OCI-LY7 (cell line): ENCODE data around the gene AKT1. TPM values are rescaled to one million over a fixed set of nuclear protein-coding genes. Genes with fewer than 3 reads are reported as not detected.

ENCODE experiments used
- BruUV-seq: library from RNA; stranded (reverse); fragments of 400-500 nt; replicated peaks from 2 replicates; lab custom pipeline; 2021; lab: Mats Ljungman, UMichigan
- CTCF ChIA-PET: fragments of 300-600 bp; sonication (Branson Sonifier 250); formaldehyde crosslinking; loops from one replicate; lab custom pipeline; 2022; ENCODE audit warnings: antibody characterized with exemption; ENCODE audit not compliant: unreplicated experiment; lab: Charles Lee
- POLR2A ChIA-PET: fragments of 300-600 bp; sonication (Branson Sonifier 250); formaldehyde crosslinking; loops from one replicate; lab custom pipeline; 2022; ENCODE audit warnings: antibody characterized with exemption; lab: Charles Lee
- DNase-seq: peaks from one replicate; pipeline ENCODE4 v3.0.0-alpha.2; 2015; ENCODE audit warnings: low spot score
- H2AFZ ChIP-seq: fragments of 200-600 bp; sonication (generic), shearing (Covaris generic); 2 replicates; pipeline ENCODE4 v1.6.1; 2014; ENCODE audit warnings: mild to moderate bottlenecking, antibody characterized with exemption, low read length, moderate library complexity
- H3K27ac ChIP-seq: fragments of 200-600 bp; sonication (generic); 2 replicates; pipeline ENCODE4 v1.5.1; 2014; ENCODE audit warnings: mixed run types, low read depth, mild to moderate bottlenecking, moderate library complexity, low read length, inconsistent platforms; ENCODE audit not compliant: poor library complexity, severe bottlenecking
- H3K36me3 ChIP-seq: fragments of 200-600 bp; sonication (generic); 2 replicates; pipeline ENCODE4 v1.6.1; 2014; ENCODE audit warnings: mild to moderate bottlenecking, antibody characterized with exemption, low read length, moderate library complexity, mixed read lengths; ENCODE audit not compliant: insufficient read depth
- H3K4me1 ChIP-seq: fragments of 200-600 bp; sonication (generic); 2 replicates; pipeline ENCODE4 v1.5.1; 2014; ENCODE audit warnings: mild to moderate bottlenecking, low read length; ENCODE audit not compliant: insufficient read depth, poor library complexity, severe bottlenecking
- H3K4me2 ChIP-seq: fragments of 200-600 bp; sonication (generic); 2 replicates; pipeline ENCODE4 v1.6.1; 2014; ENCODE audit warnings: mild to moderate bottlenecking, low read length
- H3K4me3 ChIP-seq: fragments of 200-600 bp; sonication (generic); 2 replicates; pipeline ENCODE4 v1.5.1; 2014; ENCODE audit warnings: mild to moderate bottlenecking, low read depth, low read length; ENCODE audit not compliant: poor library complexity, severe bottlenecking
- H3K79me2 ChIP-seq: fragments of 200-600 bp; sonication (generic); 2 replicates; pipeline ENCODE4 v1.6.1; 2016; ENCODE audit warnings: low read depth, mild to moderate bottlenecking, low read length, moderate library complexity, mixed read lengths; ENCODE audit not compliant: insufficient read depth
- H3K9me2 ChIP-seq: fragments of 200-600 bp; sonication (generic); 2 replicates; pipeline ENCODE4 v1.6.1; 2016; ENCODE audit warnings: mild to moderate bottlenecking, low read length, mixed read lengths; ENCODE audit not compliant: insufficient read depth
- H3K9me3 ChIP-seq: fragments of 200-600 bp; sonication (generic); 2 replicates; pipeline ENCODE4 v1.6.1; 2014; ENCODE audit warnings: mild to moderate bottlenecking, mixed run types, low read length, mixed read lengths
- H4K20me1 ChIP-seq: fragments of 200-600 bp; sonication (generic); 2 replicates; pipeline ENCODE4 v1.6.1; 2014; ENCODE audit warnings: mild to moderate bottlenecking, antibody characterized with exemption, low read length, moderate library complexity, mixed read lengths; ENCODE audit not compliant: insufficient read depth
- CTCF ChIP-seq: fragments of 200-600 bp; sonication (generic); conservative IDR thresholded peaks from 2 replicates; pipeline ENCODE4 v1.5.1; 2014; ENCODE audit warnings: mild to moderate bottlenecking, antibody characterized with exemption, low read length, moderate library complexity, mixed read lengths
- EZH2phosphoT487 ChIP-seq: fragments of 200-600 bp; sonication (generic); IDR thresholded peaks from 2 replicates; pipeline ENCODE4 v1.6.1; 2018; ENCODE audit warnings: low read depth, borderline replicate concordance, mild to moderate bottlenecking, mixed run types, antibody characterized with exemption, low read length, moderate library complexity, mixed read lengths
- intact Hi-C: fragments of 100-400 bp; cut with micrococcal nuclease; formaldehyde crosslinking; loops from one replicate; pipeline ENCODE4 v1.10.0; 2022; ENCODE audit not compliant: unreplicated experiment
- total RNA-seq, 2 experiments: library from RNA; depleted of rRNA in 1 of 2; stranded (reverse); fragments of >200 nt in 1 of 2; shearing (Covaris generic) in 1 of 2; gene quantifications; 2 replicates each; pipeline ENCODE4 v1.2.3, GENCODE V29; 2014 to 2022

AKT1 gene
- total RNA-seq, 2 experiments from 2014 or later, result 75.4 to 108 TPM

DNA sequence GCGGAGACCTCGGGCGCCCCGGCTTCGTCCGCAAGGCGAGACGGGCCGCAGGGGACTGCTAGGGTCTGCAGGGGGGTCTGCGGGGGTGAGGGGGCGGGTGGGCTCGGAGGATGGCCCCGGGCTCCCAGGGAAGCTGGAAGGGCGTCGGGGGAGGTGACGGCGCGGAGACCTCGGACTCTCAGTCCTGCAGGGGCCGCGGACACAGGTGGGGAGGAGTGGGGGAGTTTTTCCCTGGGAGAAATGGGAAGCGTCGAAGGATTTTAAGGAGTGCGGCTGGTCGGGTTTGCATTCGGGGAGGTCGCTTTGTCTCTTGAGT lies 31.3 kb upstream of the AKT1 start:
- DNase-seq, result no peak
- POLR2A ChIA-PET, result no interaction called here
- no peak overlapping the region for H2AFZ ChIP-seq

GRCh38 chr14:104826189-104826860 lies 30.8 kb upstream of the AKT1 start:
- no TSS peak for BruUV-seq
- H3K9me3 ChIP-seq, result no peaks in the 10 kb centered on the region
- peak; percentile 73 for DNase-seq
- H3K79me2 ChIP-seq, result no peaks in the 10 kb centered on the region
- no peak overlapping the region for H3K27ac ChIP-seq
- no peaks in the 10 kb centered on the region for H3K9me2 ChIP-seq
- CTCF ChIA-PET, result interaction anchor here (0.6 to 1.1 kb wide), 5 partner anchors 9 to 314 kb away, joined by 3 to 9 read pairs (median 4); partner anchors contain the start of gene SIVA1
- H4K20me1 ChIP-seq, result no peaks in the 10 kb centered on the region
- H3K4me2 ChIP-seq, result peak overlapping the region; percentile 43; the same call in 1 of the 2 replicates
- H3K4me1 ChIP-seq, result no peaks in the 10 kb centered on the region
- H2AFZ ChIP-seq, result no peak overlapping the region
- no peaks in the 10 kb centered on the region for H3K36me3 ChIP-seq
- no peak overlapping the region for H3K4me3 ChIP-seq
- intact Hi-C loops, result loop anchor here (1.0 to 2.0 kb wide), 2 partner anchors 58 to 100 kb away; no protein-coding TSS in a partner anchor
- TF ChIP-seq CTCF, result peak; percentile 75
- TF ChIP-seq EZH2phosphoT487, result no peak
- POLR2A ChIA-PET, result interaction anchor here (1.2 kb wide), 1 partner anchor 74 kb away, joined by 5 read pairs; the partner anchor contains the start of gene SIVA1

More for the DNA sequence above, 31.3 kb upstream of the AKT1 start:
- intact Hi-C loops, result loop anchor here (1.0 to 2.0 kb wide), 2 partner anchors 59 to 100 kb away; no protein-coding TSS in a partner anchor
- Histone ChIP-seq H3K36me3 (no peaks in the 10 kb centered on the region), H3K79me2 (no peaks in the 10 kb centered on the region), H3K9me3 (no peaks in the 10 kb centered on the region), H3K4me1 (no peaks in the 10 kb centered on the region), H3K27ac (no peak overlapping the region), H3K9me2 (no peaks in the 10 kb centered on the region), H3K4me2 (peak overlapping the region; percentile 17; the same call in 1 of the 2 replicates), H4K20me1 (no peaks in the 10 kb centered on the region), H3K4me3 (no peak overlapping the region)
- BruUV-seq, result no TSS peak
- CTCF ChIA-PET, result no interaction called here
- TF ChIP-seq CTCF (no peak), EZH2phosphoT487 (no peak)

DNA sequence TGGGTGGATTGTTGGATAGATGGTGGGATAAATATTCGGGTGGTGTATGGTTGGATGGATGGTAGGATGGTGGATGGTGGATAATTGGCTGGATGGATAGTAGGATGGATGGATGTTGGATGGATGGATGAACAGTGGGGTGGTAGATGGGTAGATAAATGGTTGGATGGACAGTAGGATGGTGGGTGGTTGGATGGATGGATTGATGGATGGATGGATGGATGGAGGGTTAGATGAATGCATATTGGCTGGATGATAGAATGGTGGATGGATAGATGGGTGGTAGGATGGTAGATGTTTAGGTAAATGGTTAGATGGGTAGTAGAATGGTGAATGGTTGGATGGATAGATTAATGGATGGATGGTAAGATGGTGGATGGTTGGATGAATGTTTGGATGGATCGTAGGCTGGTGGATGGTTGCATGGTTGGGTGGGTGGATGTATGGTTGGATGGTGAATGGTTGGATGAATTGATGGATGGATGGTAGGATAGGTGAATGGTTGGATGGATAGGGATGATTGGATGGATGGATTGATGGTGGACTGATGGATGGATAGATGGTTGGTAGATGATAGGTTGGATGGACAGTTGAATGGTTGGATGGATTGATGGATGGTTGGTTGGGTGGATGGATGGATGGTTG lies 28.9 kb upstream of the AKT1 start:
- H2AFZ ChIP-seq, result no peak overlapping the region
- H3K9me2 ChIP-seq, result no peaks in the 10 kb centered on the region
- ChIA-PET POLR2A (no interaction called here), CTCF (no interaction called here)
- intact Hi-C loops, result no loop called here
- no TSS peak for BruUV-seq
- no peak overlapping the region for H3K27ac ChIP-seq
- TF ChIP-seq EZH2phosphoT487 (no peak), CTCF (no peak)
- no peaks in the 10 kb centered on the region for H3K79me2 ChIP-seq
- H4K20me1 ChIP-seq, result no peaks in the 10 kb centered on the region
- DNase-seq, result no peak
- H3K4me3 ChIP-seq, result no peak overlapping the region
- H3K4me2 ChIP-seq, result no peak overlapping the region
- no peaks in the 10 kb centered on the region for H3K4me1 ChIP-seq
- H3K9me3 ChIP-seq, result no peaks in the 10 kb centered on the region
- no peaks in the 10 kb centered on the region for H3K36me3 ChIP-seq
